Ovary (tissue), 9 donors: ENCODE data around the gene P3H2. TPM values are rescaled to one million over a fixed set of nuclear protein-coding genes. Genes with fewer than 3 reads are reported as not detected.
A peak's percentile ranks its signal among the peaks of the same experiment; 100 is the strongest.
"Not testable (repeated sequence)": the region's sequence is repeated elsewhere in the genome, so short reads cannot be mapped to it uniquely, and the experiment has no call there.

Experiments
- DNase-seq, 5 donors: peaks; one replicate each; pipeline ENCODE4 v3.0.0-alpha.2; 2019 to 2020
- H3K27ac ChIP-seq, 2 donors: fragments of 200-600 bp; one replicate each; pipeline versions ENCODE4 v1.5.1 to v1.8.0; 2019 to 2022
- H3K27me3 ChIP-seq: fragments of 200-600 bp; one replicate; pipeline ENCODE4 v1.8.0; 2022
- H3K36me3 ChIP-seq: fragments of 200-600 bp; sonication (generic); one replicate; pipeline ENCODE4 v1.5.1; 2019
- H3K4me1 ChIP-seq: one replicate; pipeline ENCODE4 v1.8.1; 2013; ENCODE audit warnings: mild to moderate bottlenecking, moderate library complexity; ENCODE audit not compliant: insufficient read depth
- H3K4me3 ChIP-seq: fragments of 200-600 bp; sonication (generic); one replicate; pipeline ENCODE4 v1.5.1; 2017
- H3K9me3 ChIP-seq, 2 donors: fragments of 200-600 bp in 1 of 2; sonication (generic) in 1 of 2; one replicate each; pipeline versions ENCODE4 v1.5.1 to v1.8.1; 2013 to 2019; ENCODE audit warnings: mild to moderate bottlenecking in 1 of 2, moderate library complexity in 1 of 2
- EP300 ChIP-seq: sonication (generic); formaldehyde crosslinking; IDR thresholded peaks from one replicate; pipeline ENCODE4 v1.6.1; 2017; ENCODE audit warnings: antibody characterized with exemption
- POLR2A ChIP-seq: fragments of 450-650 bp; IDR thresholded peaks from one replicate; pipeline ENCODE4 v1.6.1; 2017; ENCODE audit warnings: antibody characterized with exemption, mild to moderate bottlenecking, moderate library complexity
- WGBS, 3 donors: extraction: QIAGEN DNeasy Blood & Tissue Kit in 1 of 3; methylation state at CpG; one replicate each; pipeline versions ENCODE4 v1.1.5 to v1.1.7; 2013 to 2017; 5-methylcytosine and 5-hydroxymethylcytosine counted together
- intact Hi-C, 4 donors: fragments of 100-400 bp; cut with DNase I; formaldehyde crosslinking; loops; one replicate each; pipeline versions ENCODE4 v1.11.0 to v1.15.1; 2022 to 2023
- polyA plus RNA-seq, 2 donors: library from polyadenylated mRNA; stranded (reverse); fragments of 200-250 nt in 1 of 2; fragments of 350-450 nt in 1 of 2; fragmentation: Illumina TruSeq in 1 of 2; extraction: RNeasy Lipid Tissue Mini Kit (QIAGEN cat#74804) in 1 of 2; gene quantifications; one replicate each; pipeline ENCODE4 v1.2.3, GENCODE V29; 2013 to 2014
- total RNA-seq, 7 donors: library from RNA; depleted of rRNA in 2 of 7; stranded (reverse); fragments of >200 nt in 2 of 7; fragmentation: NEBNext Ultra II Directional in 3 of 7; extraction: Animal tissue kit (Norgen Biotek cat#: 25700) in 3 of 7; gene quantifications; one replicate each; pipeline versions ENCODE4 v1.1.0 to v1.2.4, GENCODE V29; 2016 to 2023
- TF ChIP-seq, protein P1 (sequence below), 3 donors: fragments of 450-650 bp in 2 of 3; fragments of 200-600 bp in 1 of 3; IDR thresholded peaks; one replicate each; pipeline versions ENCODE4 v1.5.1 to v1.8.0; 2016 to 2022; ENCODE audit warnings: antibody characterized with exemption in 3 of 3, mild to moderate bottlenecking in 1 of 3
- donor health status: DM: no; HTN: no; CAD: no; lungs with moderate emphysema.
- donor health status: DM: no; HTN: no; CAD: no.
- donor health status: Bipolar disorder and iron deficiency.
- donor health status: DM: yes; HTN: yes; CAD: no.
- donor health status: DM: no; HTN: no; CAD: no.
- donor health status: DM: yes; HTN: yes; CAD: no.

The P3H2 gene
- total and polyA plus RNA-seq, 9 donors: 10.6 to 359 (median 22.8) TPM

- Histone ChIP-seq H3K4me3 (no peak overlapping the region), H3K36me3 (no peaks in the 10 kb centered on the region), H3K4me1 (peaks cover 3% of the 10 kb centered on the region), H3K27ac (no peak overlapping the region), H3K27me3 (no peaks in the 10 kb centered on the region), H3K9me3 (no peaks in the 10 kb centered on the region)
- TF ChIP-seq POLR2A (no peak), EP300 (no peak)
- TF ChIP-seq, protein P1, sequence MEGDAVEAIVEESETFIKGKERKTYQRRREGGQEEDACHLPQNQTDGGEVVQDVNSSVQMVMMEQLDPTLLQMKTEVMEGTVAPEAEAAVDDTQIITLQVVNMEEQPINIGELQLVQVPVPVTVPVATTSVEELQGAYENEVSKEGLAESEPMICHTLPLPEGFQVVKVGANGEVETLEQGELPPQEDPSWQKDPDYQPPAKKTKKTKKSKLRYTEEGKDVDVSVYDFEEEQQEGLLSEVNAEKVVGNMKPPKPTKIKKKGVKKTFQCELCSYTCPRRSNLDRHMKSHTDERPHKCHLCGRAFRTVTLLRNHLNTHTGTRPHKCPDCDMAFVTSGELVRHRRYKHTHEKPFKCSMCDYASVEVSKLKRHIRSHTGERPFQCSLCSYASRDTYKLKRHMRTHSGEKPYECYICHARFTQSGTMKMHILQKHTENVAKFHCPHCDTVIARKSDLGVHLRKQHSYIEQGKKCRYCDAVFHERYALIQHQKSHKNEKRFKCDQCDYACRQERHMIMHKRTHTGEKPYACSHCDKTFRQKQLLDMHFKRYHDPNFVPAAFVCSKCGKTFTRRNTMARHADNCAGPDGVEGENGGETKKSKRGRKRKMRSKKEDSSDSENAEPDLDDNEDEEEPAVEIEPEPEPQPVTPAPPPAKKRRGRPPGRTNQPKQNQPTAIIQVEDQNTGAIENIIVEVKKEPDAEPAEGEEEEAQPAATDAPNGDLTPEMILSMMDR (IDR thresholded peaks at IDR 0.05): no peak
- intact Hi-C loops: no loop called here
- DNase-seq: no peak
- 89 to 94% (median 91%) methylated on average over 2 of the region's 2 CpGs for WGBS, 3 donors
Observed at GRCh38 chr3:190081389-190081788, 39.3 kb downstream of the P3H2 start.

GRCh38 chr3:190079173-190079572 is 41.5 kb downstream of the P3H2 start:
- intact Hi-C loops, H3K9me3 ChIP-seq, H3K27me3 ChIP-seq, H3K4me3 ChIP-seq, DNase-seq, H3K27ac ChIP-seq, H3K36me3 ChIP-seq, H3K4me1 ChIP-seq: not testable (repeated sequence)
- 97 to 100% (median 99%) methylated on average over 2 of the region's 2 CpGs for WGBS, 3 donors

GRCh38 chr3:190077395-190078045 is 43.2 kb downstream of the P3H2 start:
- Histone ChIP-seq H3K36me3 (no peaks in the 10 kb centered on the region), H3K27me3 (no peaks in the 10 kb centered on the region), H3K27ac (no peak overlapping the region), H3K4me3 (no peak overlapping the region), H3K4me1 (peaks cover 7% of the 10 kb centered on the region), H3K9me3 (no peaks in the 10 kb centered on the region)
- WGBS, 3 donors: 6 to 96% (median 45%) methylated on average over 1 of the region's 1 CpG
- intact Hi-C loops: no loop called here
- no peak for DNase-seq
- TF ChIP-seq, protein P1 (IDR thresholded peaks at IDR 0.05): no peak
- TF ChIP-seq EP300 (no peak), POLR2A (no peak)

DNA sequence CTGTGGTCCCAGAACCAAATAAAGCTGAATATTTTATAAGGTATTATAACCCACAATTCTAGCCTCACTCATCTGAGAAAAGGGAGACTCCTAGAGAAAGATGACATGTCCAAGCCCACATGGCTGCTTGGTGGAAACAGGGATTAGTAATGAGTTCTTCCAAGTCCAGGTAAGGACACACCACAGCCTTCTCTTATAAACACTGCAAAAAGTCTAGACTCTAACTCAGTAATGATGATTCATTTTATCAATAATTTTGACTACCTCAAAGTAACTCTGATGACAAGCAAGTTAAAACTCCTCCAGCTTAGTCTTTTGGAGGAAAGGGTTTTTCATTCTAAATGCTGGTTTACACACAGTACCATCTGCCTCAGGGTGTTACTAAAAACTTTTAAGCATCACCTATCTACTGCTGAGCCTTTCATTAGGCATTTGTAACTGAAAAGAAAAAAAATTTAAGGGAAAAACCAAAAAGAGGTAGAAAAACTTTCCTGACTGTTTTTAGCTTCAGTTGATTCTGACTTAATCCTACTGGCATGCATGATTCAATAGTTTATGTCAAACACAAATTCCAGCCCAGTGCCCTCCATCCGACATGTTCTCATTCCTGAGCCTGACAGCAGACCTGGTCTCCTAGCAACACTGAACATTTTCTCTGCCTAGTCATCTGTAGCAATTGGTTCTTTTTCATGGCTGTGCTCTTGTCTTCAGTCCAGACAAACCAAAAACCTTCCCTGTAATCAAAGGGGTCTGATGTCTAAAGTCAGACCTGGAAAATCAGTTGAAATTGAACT is 43.9 kb downstream of the P3H2 start:
- H3K4me1 ChIP-seq: peaks cover 7% of the 10 kb centered on the region
- H3K27ac ChIP-seq: peak overlapping the region in 1 of 2 donors; percentile 7
- no peak for TF ChIP-seq EP300
- TF ChIP-seq, protein P1 (IDR thresholded peaks at IDR 0.05): no peak
- TF ChIP-seq POLR2A: no peak
- DNase-seq: peak in 2 of 5 donors; percentile 25 to 55
- H3K9me3 ChIP-seq: no peaks in the 10 kb centered on the region
- no peaks in the 10 kb centered on the region for H3K36me3 ChIP-seq
- H3K27me3 ChIP-seq: no peaks in the 10 kb centered on the region
- 5 to 13% (median 6%) methylated on average over 1 of the region's 1 CpG for WGBS, 3 donors
- no peak overlapping the region for H3K4me3 ChIP-seq
- intact Hi-C loops: no loop called here

- no peaks in the 10 kb centered on the region for H3K36me3 ChIP-seq
- no peaks in the 10 kb centered on the region for H3K27me3 ChIP-seq
- TF ChIP-seq POLR2A (no peak), EP300 (no peak)
- TF ChIP-seq, protein P1 (IDR thresholded peaks at IDR 0.05): no peak
- DNase-seq: peak in 1 of 5 donors; percentile 32
- no peak overlapping the region for H3K4me3 ChIP-seq
- no peak overlapping the region for H3K27ac ChIP-seq
- intact Hi-C loops: no loop called here
- peaks cover 7% of the 10 kb centered on the region for H3K4me1 ChIP-seq
- no peaks in the 10 kb centered on the region for H3K9me3 ChIP-seq
Observed at GRCh38 chr3:190076136-190076535, 44.6 kb downstream of the P3H2 start.
